ENCODE data around the gene TRMT1. TPM values are rescaled to one million over a fixed set of nuclear protein-coding genes. Genes with fewer than 3 reads are reported as not detected.

The TRMT1 gene
- total and polyA plus RNA-seq, 2 experiments from 2014 or later: 88.6 to 90.1 TPM

GRCh38 chr19:13069415-13070359, 46.9 kb downstream of the TRMT1 start:
- Histone ChIP-seq H3K79me2 (replicated peaks; ENCODE audit: insufficient read depth) (no peaks in the 10 kb centered on the region), H3K36me3 (ENCODE audit: insufficient read depth) (no peaks in the 10 kb centered on the region), H3K27me3 (ENCODE audit: insufficient read depth) (peaks cover 3% of the 10 kb centered on the region; the same call in 1 of the 2 replicates), H2AFZ (peak overlapping the region; percentile 92), H3K9me2 (ENCODE audit: insufficient read depth) (no peaks in the 10 kb centered on the region), H3K4me2 (no peak overlapping the region), H3K4me3 (no peak overlapping the region), H3K4me1 (ENCODE audit: insufficient read depth) (no peaks in the 10 kb centered on the region), H4K20me1 (replicated peaks; ENCODE audit: insufficient read depth) (no peaks in the 10 kb centered on the region), H3F3A (replicated peaks; ENCODE audit: low read depth) (no peaks in the 10 kb centered on the region), H3K27ac (ENCODE audit: low read depth) (no peak overlapping the region)
- H3K27me3 Mint-ChIP-seq (ENCODE audit: insufficient read depth, low read depth, poor library complexity): peaks cover 17% of the 10 kb centered on the region
- TF ChIP-seq CREB1 (CRISPR knock-in tag; IDR thresholded peaks at IDR 0.05; ENCODE audit: low read depth): no peak
- TF ChIP-seq, protein P1, sequence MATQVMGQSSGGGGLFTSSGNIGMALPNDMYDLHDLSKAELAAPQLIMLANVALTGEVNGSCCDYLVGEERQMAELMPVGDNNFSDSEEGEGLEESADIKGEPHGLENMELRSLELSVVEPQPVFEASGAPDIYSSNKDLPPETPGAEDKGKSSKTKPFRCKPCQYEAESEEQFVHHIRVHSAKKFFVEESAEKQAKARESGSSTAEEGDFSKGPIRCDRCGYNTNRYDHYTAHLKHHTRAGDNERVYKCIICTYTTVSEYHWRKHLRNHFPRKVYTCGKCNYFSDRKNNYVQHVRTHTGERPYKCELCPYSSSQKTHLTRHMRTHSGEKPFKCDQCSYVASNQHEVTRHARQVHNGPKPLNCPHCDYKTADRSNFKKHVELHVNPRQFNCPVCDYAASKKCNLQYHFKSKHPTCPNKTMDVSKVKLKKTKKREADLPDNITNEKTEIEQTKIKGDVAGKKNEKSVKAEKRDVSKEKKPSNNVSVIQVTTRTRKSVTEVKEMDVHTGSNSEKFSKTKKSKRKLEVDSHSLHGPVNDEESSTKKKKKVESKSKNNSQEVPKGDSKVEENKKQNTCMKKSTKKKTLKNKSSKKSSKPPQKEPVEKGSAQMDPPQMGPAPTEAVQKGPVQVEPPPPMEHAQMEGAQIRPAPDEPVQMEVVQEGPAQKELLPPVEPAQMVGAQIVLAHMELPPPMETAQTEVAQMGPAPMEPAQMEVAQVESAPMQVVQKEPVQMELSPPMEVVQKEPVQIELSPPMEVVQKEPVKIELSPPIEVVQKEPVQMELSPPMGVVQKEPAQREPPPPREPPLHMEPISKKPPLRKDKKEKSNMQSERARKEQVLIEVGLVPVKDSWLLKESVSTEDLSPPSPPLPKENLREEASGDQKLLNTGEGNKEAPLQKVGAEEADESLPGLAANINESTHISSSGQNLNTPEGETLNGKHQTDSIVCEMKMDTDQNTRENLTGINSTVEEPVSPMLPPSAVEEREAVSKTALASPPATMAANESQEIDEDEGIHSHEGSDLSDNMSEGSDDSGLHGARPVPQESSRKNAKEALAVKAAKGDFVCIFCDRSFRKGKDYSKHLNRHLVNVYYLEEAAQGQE (IDR thresholded peaks at IDR 0.05; ENCODE audit: unreplicated experiment): no peak
- no peak for TF ChIP-seq POLR2AphosphoS5 (IDR thresholded peaks at IDR 0.05; ENCODE audit: low read depth)
- TF ChIP-seq JUNB (IDR thresholded peaks at IDR 0.05; ENCODE audit: unreplicated experiment): no peak
- TF ChIP-seq, protein P2, sequence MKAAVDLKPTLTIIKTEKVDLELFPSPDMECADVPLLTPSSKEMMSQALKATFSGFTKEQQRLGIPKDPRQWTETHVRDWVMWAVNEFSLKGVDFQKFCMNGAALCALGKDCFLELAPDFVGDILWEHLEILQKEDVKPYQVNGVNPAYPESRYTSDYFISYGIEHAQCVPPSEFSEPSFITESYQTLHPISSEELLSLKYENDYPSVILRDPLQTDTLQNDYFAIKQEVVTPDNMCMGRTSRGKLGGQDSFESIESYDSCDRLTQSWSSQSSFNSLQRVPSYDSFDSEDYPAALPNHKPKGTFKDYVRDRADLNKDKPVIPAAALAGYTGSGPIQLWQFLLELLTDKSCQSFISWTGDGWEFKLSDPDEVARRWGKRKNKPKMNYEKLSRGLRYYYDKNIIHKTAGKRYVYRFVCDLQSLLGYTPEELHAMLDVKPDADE (IDR thresholded peaks at IDR 0.05): no peak
- no peak for TF ChIP-seq NANOG (IDR thresholded peaks at IDR 0.05; ENCODE audit: borderline replicate concordance)
- no peak for TF ChIP-seq EZH2phosphoT487 (IDR thresholded peaks at IDR 0.05; ENCODE audit: unreplicated experiment)
- TF ChIP-seq, protein P3, sequence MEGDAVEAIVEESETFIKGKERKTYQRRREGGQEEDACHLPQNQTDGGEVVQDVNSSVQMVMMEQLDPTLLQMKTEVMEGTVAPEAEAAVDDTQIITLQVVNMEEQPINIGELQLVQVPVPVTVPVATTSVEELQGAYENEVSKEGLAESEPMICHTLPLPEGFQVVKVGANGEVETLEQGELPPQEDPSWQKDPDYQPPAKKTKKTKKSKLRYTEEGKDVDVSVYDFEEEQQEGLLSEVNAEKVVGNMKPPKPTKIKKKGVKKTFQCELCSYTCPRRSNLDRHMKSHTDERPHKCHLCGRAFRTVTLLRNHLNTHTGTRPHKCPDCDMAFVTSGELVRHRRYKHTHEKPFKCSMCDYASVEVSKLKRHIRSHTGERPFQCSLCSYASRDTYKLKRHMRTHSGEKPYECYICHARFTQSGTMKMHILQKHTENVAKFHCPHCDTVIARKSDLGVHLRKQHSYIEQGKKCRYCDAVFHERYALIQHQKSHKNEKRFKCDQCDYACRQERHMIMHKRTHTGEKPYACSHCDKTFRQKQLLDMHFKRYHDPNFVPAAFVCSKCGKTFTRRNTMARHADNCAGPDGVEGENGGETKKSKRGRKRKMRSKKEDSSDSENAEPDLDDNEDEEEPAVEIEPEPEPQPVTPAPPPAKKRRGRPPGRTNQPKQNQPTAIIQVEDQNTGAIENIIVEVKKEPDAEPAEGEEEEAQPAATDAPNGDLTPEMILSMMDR (conservative IDR thresholded peaks at IDR 0.05; ENCODE audit: low read depth in 2 of 2): no peak
- TF ChIP-seq ZNF114 (CRISPR knock-in tag; IDR thresholded peaks at IDR 0.05): no peak
- TF ChIP-seq EZH2 (IDR thresholded peaks at IDR 0.05; ENCODE audit: low read depth, unreplicated experiment): no peak
- TF ChIP-seq ZNF331 (CRISPR knock-in tag; IDR thresholded peaks at IDR 0.05; ENCODE audit: low read depth): no peak
- no peak for TF ChIP-seq STAT1 (IDR thresholded peaks at IDR 0.05; ENCODE audit: unreplicated experiment)
- TF ChIP-seq, protein P4, sequence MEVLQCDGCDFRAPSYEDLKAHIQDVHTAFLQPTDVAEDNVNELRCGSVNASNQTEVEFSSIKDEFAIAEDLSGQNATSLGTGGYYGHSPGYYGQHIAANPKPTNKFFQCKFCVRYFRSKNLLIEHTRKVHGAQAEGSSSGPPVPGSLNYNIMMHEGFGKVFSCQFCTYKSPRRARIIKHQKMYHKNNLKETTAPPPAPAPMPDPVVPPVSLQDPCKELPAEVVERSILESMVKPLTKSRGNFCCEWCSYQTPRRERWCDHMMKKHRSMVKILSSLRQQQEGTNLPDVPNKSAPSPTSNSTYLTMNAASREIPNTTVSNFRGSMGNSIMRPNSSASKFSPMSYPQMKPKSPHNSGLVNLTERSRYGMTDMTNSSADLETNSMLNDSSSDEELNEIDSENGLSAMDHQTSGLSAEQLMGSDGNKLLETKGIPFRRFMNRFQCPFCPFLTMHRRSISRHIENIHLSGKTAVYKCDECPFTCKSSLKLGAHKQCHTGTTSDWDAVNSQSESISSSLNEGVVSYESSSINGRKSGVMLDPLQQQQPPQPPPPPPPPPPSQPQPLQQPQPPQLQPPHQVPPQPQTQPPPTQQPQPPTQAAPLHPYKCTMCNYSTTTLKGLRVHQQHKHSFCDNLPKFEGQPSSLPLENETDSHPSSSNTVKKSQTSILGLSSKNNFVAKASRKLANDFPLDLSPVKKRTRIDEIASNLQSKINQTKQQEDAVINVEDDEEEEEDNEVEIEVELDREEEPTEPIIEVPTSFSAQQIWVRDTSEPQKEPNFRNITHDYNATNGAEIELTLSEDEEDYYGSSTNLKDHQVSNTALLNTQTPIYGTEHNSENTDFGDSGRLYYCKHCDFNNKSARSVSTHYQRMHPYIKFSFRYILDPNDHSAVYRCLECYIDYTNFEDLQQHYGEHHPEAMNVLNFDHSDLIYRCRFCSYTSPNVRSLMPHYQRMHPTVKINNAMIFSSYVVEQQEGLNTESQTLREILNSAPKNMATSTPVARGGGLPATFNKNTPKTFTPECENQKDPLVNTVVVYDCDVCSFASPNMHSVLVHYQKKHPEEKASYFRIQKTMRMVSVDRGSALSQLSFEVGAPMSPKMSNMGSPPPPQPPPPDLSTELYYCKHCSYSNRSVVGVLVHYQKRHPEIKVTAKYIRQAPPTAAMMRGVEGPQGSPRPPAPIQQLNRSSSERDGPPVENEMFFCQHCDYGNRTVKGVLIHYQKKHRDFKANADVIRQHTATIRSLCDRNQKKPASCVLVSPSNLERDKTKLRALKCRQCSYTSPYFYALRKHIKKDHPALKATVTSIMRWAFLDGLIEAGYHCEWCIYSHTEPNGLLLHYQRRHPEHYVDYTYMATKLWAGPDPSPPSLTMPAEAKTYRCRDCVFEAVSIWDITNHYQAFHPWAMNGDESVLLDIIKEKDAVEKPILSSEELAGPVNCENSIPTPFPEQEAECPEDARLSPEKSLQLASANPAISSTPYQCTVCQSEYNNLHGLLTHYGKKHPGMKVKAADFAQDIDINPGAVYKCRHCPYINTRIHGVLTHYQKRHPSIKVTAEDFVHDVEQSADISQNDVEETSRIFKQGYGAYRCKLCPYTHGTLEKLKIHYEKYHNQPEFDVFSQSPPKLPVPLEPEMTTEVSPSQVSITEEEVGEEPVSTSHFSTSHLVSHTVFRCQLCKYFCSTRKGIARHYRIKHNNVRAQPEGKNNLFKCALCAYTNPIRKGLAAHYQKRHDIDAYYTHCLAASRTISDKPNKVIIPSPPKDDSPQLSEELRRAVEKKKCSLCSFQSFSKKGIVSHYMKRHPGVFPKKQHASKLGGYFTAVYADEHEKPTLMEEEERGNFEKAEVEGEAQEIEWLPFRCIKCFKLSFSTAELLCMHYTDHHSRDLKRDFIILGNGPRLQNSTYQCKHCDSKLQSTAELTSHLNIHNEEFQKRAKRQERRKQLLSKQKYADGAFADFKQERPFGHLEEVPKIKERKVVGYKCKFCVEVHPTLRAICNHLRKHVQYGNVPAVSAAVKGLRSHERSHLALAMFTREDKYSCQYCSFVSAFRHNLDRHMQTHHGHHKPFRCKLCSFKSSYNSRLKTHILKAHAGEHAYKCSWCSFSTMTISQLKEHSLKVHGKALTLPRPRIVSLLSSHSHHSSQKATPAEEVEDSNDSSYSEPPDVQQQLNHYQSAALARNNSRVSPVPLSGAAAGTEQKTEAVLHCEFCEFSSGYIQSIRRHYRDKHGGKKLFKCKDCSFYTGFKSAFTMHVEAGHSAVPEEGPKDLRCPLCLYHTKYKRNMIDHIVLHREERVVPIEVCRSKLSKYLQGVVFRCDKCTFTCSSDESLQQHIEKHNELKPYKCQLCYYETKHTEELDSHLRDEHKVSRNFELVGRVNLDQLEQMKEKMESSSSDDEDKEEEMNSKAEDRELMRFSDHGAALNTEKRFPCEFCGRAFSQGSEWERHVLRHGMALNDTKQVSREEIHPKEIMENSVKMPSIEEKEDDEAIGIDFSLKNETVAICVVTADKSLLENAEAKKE (CRISPR knock-in tag; IDR thresholded peaks at IDR 0.05): no peak
- DNase-seq (ENCODE audit: low spot score): no peak
- no peaks in the 10 kb centered on the region for H3K36me3 Mint-ChIP-seq (ENCODE audit: low read depth)
- H3K27ac Mint-ChIP-seq: no peak overlapping the region
- ATAC-seq: peak; percentile 41
- H3K4me1 Mint-ChIP-seq: no peaks in the 10 kb centered on the region
- H3K4me3 Mint-ChIP-seq: no peak overlapping the region
- no peaks in the 10 kb centered on the region for H3K9me3 Mint-ChIP-seq

All from GM23338 (cell line).